Measurements from ENCODE around the gene FBXO38.

The FBXO38 gene

GRCh38 chr5:148482196-148482595 is 98.4 kb downstream of the FBXO38 start:
- no peak for DNase-seq (ENCODE audit: low read depth)

- peak; percentile 46 for DNase-seq (ENCODE audit: low read depth)
Measured at GRCh38 chr5:148482697-148483462, 99.1 kb downstream of the FBXO38 start.

- no peak for DNase-seq (ENCODE audit: low read depth)
Measured at GRCh38 chr5:148483750-148484149, 100.0 kb downstream of the FBXO38 start.

GRCh38 chr5:148484651-148485050 is 100.9 kb downstream of the FBXO38 start:
- DNase-seq (ENCODE audit: low read depth): no peak

GRCh38 chr5:148486456-148486855 is 102.7 kb downstream of the FBXO38 start:
- DNase-seq (ENCODE audit: low read depth): no peak

- no peak for DNase-seq (ENCODE audit: low read depth)
Measured at GRCh38 chr5:148488757-148489156, 105.0 kb downstream of the FBXO38 start.

GRCh38 chr5:148491015-148491792 is 107.4 kb downstream of the FBXO38 start:
- DNase-seq (ENCODE audit: low read depth): no peak

- no peak for DNase-seq (ENCODE audit: low read depth)
Measured at GRCh38 chr5:148491793-148492184, 108.0 kb downstream of the FBXO38 start.

GRCh38 chr5:148492351-148492750 is 108.6 kb downstream of the FBXO38 start:
- no peak for DNase-seq (ENCODE audit: low read depth)

Measured in stimulated activated CD8-positive, alpha-beta memory T cell treated with anti-CD3 and anti-CD28 coated beads, Interleukin-4, amount 100 ng/mL, for 24 hours (primary cell).